HepG2 (cell line): ENCODE results near the gene MNAT1. TPM values are rescaled to one million over a fixed set of nuclear protein-coding genes. Genes with fewer than 3 reads are reported as not detected.

Source experiments
- FOXC1 ChIP-seq: sonication (generic); formaldehyde crosslinking; IDR thresholded peaks from 2 replicates; pipeline ENCODE4 v1.8.0; 2022; ENCODE audit warnings: mild to moderate bottlenecking, missing genetic modification reagents, borderline replicate concordance
- HIVEP1 ChIP-seq: sonication (generic); formaldehyde crosslinking; IDR thresholded peaks from 2 replicates; pipeline ENCODE4 v1.4.0; 2020; ENCODE audit warnings: mild to moderate bottlenecking, missing genetic modification reagents
- IRF2 ChIP-seq: IDR thresholded peaks from 2 replicates; pipeline ENCODE4 v1.6.1; 2018; ENCODE audit warnings: missing genetic modification reagents, missing compliant biosample characterization
- KMT2B ChIP-seq: IDR thresholded peaks from 2 replicates; pipeline ENCODE4 v1.6.1; 2016; ENCODE audit warnings: missing genetic modification reagents, missing compliant biosample characterization
- MEIS2 ChIP-seq: sonication (generic); formaldehyde crosslinking; IDR thresholded peaks from 2 replicates; pipeline ENCODE4 v1.9.0; 2021; ENCODE audit warnings: mild to moderate bottlenecking, missing genetic modification reagents
- MXI1 ChIP-seq: IDR thresholded peaks from 3 replicates; pipeline ENCODE4 v1.6.1; 2012; ENCODE audit warnings: low read depth, low read length, inconsistent platforms, borderline replicate concordance
- NCOA2 ChIP-seq: sonication (generic); formaldehyde crosslinking; IDR thresholded peaks from 2 replicates; pipeline ENCODE4 v1.8.0; 2022; ENCODE audit warnings: inconsistent platforms
- REST ChIP-seq, 2 experiments: IDR thresholded peaks; 2 replicates each; pipeline ENCODE4 v1.6.1; 2011 to 2012; ENCODE audit warnings: low read length in 2 of 2, borderline replicate concordance in 1 of 2, low read depth in 1 of 2, mild to moderate bottlenecking in 1 of 2, moderate library complexity in 1 of 2
- SMAD3 ChIP-seq: sonication (generic); formaldehyde crosslinking; IDR thresholded peaks from 2 replicates; pipeline ENCODE4 v1.4.0; 2020; ENCODE audit warnings: missing genetic modification reagents
- SOX5 ChIP-seq: IDR thresholded peaks from 2 replicates; pipeline ENCODE4 v1.6.1; 2016; ENCODE audit warnings: borderline replicate concordance
- SP5 ChIP-seq: IDR thresholded peaks from 2 replicates; pipeline ENCODE4 v1.6.1; 2016; ENCODE audit warnings: low read depth, borderline replicate concordance
- SUZ12 ChIP-seq: fragments of 150-350 bp; IDR thresholded peaks from 2 replicates; pipeline ENCODE4 v1.6.1; 2014; ENCODE audit warnings: low read depth, low read length
- TEAD3 ChIP-seq: optimal IDR thresholded peaks from 2 replicates; pipeline ENCODE3; 2016; ENCODE audit warnings: borderline replicate concordance
- TRAFD1 ChIP-seq: sonication (generic); formaldehyde crosslinking; IDR thresholded peaks from 2 replicates; pipeline ENCODE4 v1.5.1; 2020; ENCODE audit warnings: missing genetic modification reagents, mild to moderate bottlenecking, borderline replicate concordance
- UBTF ChIP-seq: sonication (generic); formaldehyde crosslinking; IDR thresholded peaks from 2 replicates; pipeline ENCODE4 v1.4.0; 2020; ENCODE audit warnings: mild to moderate bottlenecking, missing genetic modification reagents
- ZFP37 ChIP-seq: sonication (generic); formaldehyde crosslinking; IDR thresholded peaks from 2 replicates; pipeline ENCODE4 v1.4.0; 2020; ENCODE audit warnings: missing genetic modification reagents, borderline replicate concordance
- ZGPAT ChIP-seq: IDR thresholded peaks from 2 replicates; pipeline ENCODE4 v1.6.1; 2016; ENCODE audit warnings: mild to moderate bottlenecking
- ZNF33A ChIP-seq: sonication (generic); formaldehyde crosslinking; IDR thresholded peaks from 2 replicates; pipeline ENCODE4 v1.5.1; 2020; ENCODE audit warnings: missing genetic modification reagents, mild to moderate bottlenecking, moderate library complexity, borderline replicate concordance
- ZNF441 ChIP-seq: sonication (generic); formaldehyde crosslinking; IDR thresholded peaks from 2 replicates; pipeline ENCODE4 v1.7.0; 2021; ENCODE audit warnings: missing genetic modification reagents, borderline replicate concordance
- ZNF451 ChIP-seq: sonication (generic); formaldehyde crosslinking; IDR thresholded peaks from 2 replicates; pipeline ENCODE4 v1.5.0; 2020; ENCODE audit warnings: mild to moderate bottlenecking, missing genetic modification reagents
- ZNF792 ChIP-seq: IDR thresholded peaks from 2 replicates; pipeline ENCODE4 v1.6.1; 2016
- polyA plus RNA-seq, 8 experiments: library from polyadenylated mRNA; depleted of rRNA in 3 of 8; stranded (reverse) in 7 of 8; unstranded in 1 of 8; fragments of >200 nt; fragmentation: Illumina TruSeq in 4 of 8; extraction: Trizol in 4 of 8; gene quantifications; 2 replicates each; pipeline versions ENCODE4 v1.2.1 to v1.2.3, GENCODE V29; 2011 to 2016; ENCODE audit warnings: low read depth in 4 of 8, missing spikeins in 1 of 8, mixed read lengths in 1 of 8; ENCODE audit not compliant: insufficient read depth in 1 of 8
- total RNA-seq, 5 experiments: library from RNA; depleted of rRNA; stranded (reverse); fragments of >200 nt; fragmentation: Illumina TruSeq; extraction: Trizol; gene quantifications; 2 replicates each; pipeline ENCODE4 v1.2.3, GENCODE V29; 2016; ENCODE audit warnings: low read depth in 1 of 5

Gene MNAT1
- total and polyA plus RNA-seq, 2 of the 13 experiments (the other 11 are each of a cell fraction or from before 2014, with no cell fraction given), result 49.2 to 94.8 TPM

GRCh38 chr14:60980811-60981632, 246.5 kb downstream of the MNAT1 start, which contains the start of the genes SLC38A6 and TRMT5 (continued):
- TF ChIP-seq REST (IDR thresholded peaks at IDR 0.05; ENCODE audit: borderline replicate concordance in 1 of 2, low read depth in 1 of 2, low read length in 2 of 2) (peak; percentile 19 to 76), HIVEP1 (CRISPR knock-in tag) (no peak), ZGPAT (CRISPR knock-in tag) (peak; percentile 84; the same call in 1 of the 2 replicates), MXI1 (peak; percentile 77; the same call in 1 of the 3 replicates), ZNF451 (CRISPR knock-in tag) (peak; percentile 81), NCOA2 (CRISPR knock-in tag) (peak; percentile 44; the same call in 1 of the 2 replicates), SUZ12 (no peak), FOXC1 (0 out of 2 replicates have a peak, but pooled peaks have one; percentile 45), ZNF33A (CRISPR knock-in tag) (no peak), TRAFD1 (CRISPR knock-in tag) (0 out of 2 replicates have a peak, but pooled peaks have one; percentile 64), MEIS2 (CRISPR knock-in tag) (peak; percentile 59), ZFP37 (CRISPR knock-in tag) (no peak; the same call in 1 of the 2 replicates), ZNF441 (peak; percentile 61; the same call in 1 of the 2 replicates), UBTF (CRISPR knock-in tag) (peak; percentile 82), SP5 (CRISPR knock-in tag) (peak; percentile 88), SOX5 (CRISPR knock-in tag) (peak; percentile 47; the same call in 1 of the 2 replicates), ZNF792 (CRISPR knock-in tag) (0 out of 2 replicates have a peak, but pooled peaks have one; percentile 59), KMT2B (CRISPR knock-in tag) (peak; percentile 99), SMAD3 (CRISPR knock-in tag) (peak; percentile 58), IRF2 (peak; percentile 86), TEAD3 (CRISPR knock-in tag) (peak; percentile 74)
